ENCODE results near the gene RSPO3.

The RSPO3 gene

DNA sequence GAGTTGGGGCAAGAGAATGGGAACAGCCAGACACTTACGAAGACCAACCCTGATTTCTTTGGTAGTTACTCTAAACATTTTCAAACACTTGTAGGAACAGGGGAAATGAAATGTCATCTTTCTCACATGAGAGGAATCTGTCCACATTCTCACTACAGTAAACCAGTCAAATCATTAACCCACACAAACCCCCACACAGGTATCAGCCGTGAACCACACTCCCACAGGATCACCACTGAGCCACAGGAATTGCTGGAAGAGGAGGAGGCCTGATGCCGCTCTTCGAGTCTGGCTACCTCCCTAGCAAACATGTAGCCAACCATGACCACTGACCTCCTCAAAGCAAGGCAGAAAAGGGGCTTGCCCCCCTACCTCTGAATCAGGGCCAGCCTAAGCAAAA is 6.9 kb upstream of the RSPO3 start:
- no peaks in the 10 kb centered on the region for H3K27me3 ChIP-seq (ENCODE audit: insufficient read depth, low read depth)

GRCh38 chr6:127114214-127114760 is 4.2 kb upstream of the RSPO3 start:
- Histone ChIP-seq H3K9ac (no peak overlapping the region), H2AFZ (ENCODE audit: low read depth) (no peak overlapping the region), H3K4me2 (no peak overlapping the region), H3K36me3 (ENCODE audit: insufficient read depth) (no peaks in the 10 kb centered on the region), H4K20me1 (ENCODE audit: insufficient read depth) (no peaks in the 10 kb centered on the region), H3K4me1 (ENCODE audit: low read depth, poor library complexity, severe bottlenecking) (no peaks in the 10 kb centered on the region), H3K4me3 (IDR thresholded peaks at IDR 0.05; ENCODE audit: insufficient read depth, low read depth, low read length) (no peak overlapping the region), H3K27me3 (ENCODE audit: insufficient read depth, low read depth) (no peaks in the 10 kb centered on the region; the same call in 1 of the 2 replicates), H3K27ac (no peak overlapping the region), H3K79me2 (ENCODE audit: insufficient read depth, low read depth) (no peaks in the 10 kb centered on the region)
- no peak for TF ChIP-seq CTCF (conservative IDR thresholded peaks at IDR 0.05; ENCODE audit: low read depth, low read length)

More for the DNA sequence above, 6.9 kb upstream of the RSPO3 start:
- no peak overlapping the region for H3K9ac ChIP-seq
- H3K4me2 ChIP-seq, result no peak overlapping the region
- H3K4me1 ChIP-seq (ENCODE audit: low read depth, poor library complexity, severe bottlenecking), result no peaks in the 10 kb centered on the region
- no peak for TF ChIP-seq CTCF (conservative IDR thresholded peaks at IDR 0.05; ENCODE audit: low read depth, low read length)
- H3K79me2 ChIP-seq (ENCODE audit: insufficient read depth, low read depth), result no peaks in the 10 kb centered on the region
- H3K27ac ChIP-seq, result no peak overlapping the region
- no peaks in the 10 kb centered on the region for H4K20me1 ChIP-seq (ENCODE audit: insufficient read depth)
- no peak overlapping the region for H3K4me3 ChIP-seq (IDR thresholded peaks at IDR 0.05; ENCODE audit: insufficient read depth, low read depth, low read length)
- no peak overlapping the region for H2AFZ ChIP-seq (ENCODE audit: low read depth)
- no peaks in the 10 kb centered on the region for H3K36me3 ChIP-seq (ENCODE audit: insufficient read depth)

DNA sequence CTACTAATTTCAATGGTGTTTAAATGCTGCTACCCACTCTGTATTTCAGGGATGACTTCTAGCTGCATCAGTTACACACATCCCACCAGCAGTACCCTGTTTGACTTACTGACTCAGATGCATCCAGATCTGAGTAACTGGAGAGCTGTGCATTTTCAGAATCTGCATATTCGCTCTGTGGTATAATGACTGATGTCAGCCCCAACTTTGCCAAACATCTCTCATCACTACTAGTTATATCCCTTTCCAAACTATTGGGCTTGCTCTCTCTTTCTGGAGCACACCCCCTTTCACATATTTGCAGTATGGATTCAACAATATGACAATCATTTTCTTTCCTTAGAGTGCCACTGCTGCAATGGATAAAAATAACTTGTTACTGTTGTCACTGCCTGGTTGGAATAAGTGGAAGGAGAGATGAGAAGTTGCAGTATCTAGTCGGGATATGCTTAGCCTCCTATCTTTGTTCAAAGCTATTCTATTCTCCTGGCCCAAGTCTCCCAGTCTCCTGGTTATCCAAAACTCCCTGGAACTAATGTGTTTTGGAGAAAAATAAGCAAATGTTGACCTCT is 3.3 kb upstream of the RSPO3 start:
- Histone ChIP-seq H3K27me3 (ENCODE audit: insufficient read depth, low read depth) (peaks cover 9% of the 10 kb centered on the region; the same call in 1 of the 2 replicates), H3K4me2 (no peak overlapping the region), H3K4me3 (IDR thresholded peaks at IDR 0.05; ENCODE audit: insufficient read depth, low read depth, low read length) (no peak overlapping the region), H3K27ac (no peak overlapping the region), H3K4me1 (ENCODE audit: low read depth, poor library complexity, severe bottlenecking) (no peaks in the 10 kb centered on the region), H3K36me3 (ENCODE audit: insufficient read depth) (no peaks in the 10 kb centered on the region), H3K79me2 (ENCODE audit: insufficient read depth, low read depth) (no peaks in the 10 kb centered on the region), H4K20me1 (ENCODE audit: insufficient read depth) (no peaks in the 10 kb centered on the region), H3K9ac (no peak overlapping the region), H2AFZ (ENCODE audit: low read depth) (no peak overlapping the region)
- TF ChIP-seq CTCF (conservative IDR thresholded peaks at IDR 0.05; ENCODE audit: low read depth, low read length), result no peak

- Histone ChIP-seq H3K4me3 (IDR thresholded peaks at IDR 0.05; ENCODE audit: insufficient read depth, low read depth, low read length) (no peak overlapping the region), H2AFZ (ENCODE audit: low read depth) (no peak overlapping the region)
- no peak for TF ChIP-seq CTCF (conservative IDR thresholded peaks at IDR 0.05; ENCODE audit: low read depth, low read length)
Measured at GRCh38 chr6:127115746-127116145, 2.7 kb upstream of the RSPO3 start.

More at GRCh38 chr6:127115746-127116145, 2.7 kb upstream of the RSPO3 start:
- Histone ChIP-seq H3K36me3 (ENCODE audit: insufficient read depth) (no peaks in the 10 kb centered on the region), H3K9ac (no peak overlapping the region), H4K20me1 (ENCODE audit: insufficient read depth) (no peaks in the 10 kb centered on the region), H3K27ac (no peak overlapping the region), H3K27me3 (ENCODE audit: insufficient read depth, low read depth) (peaks cover 12% of the 10 kb centered on the region; the same call in 1 of the 2 replicates), H3K4me1 (ENCODE audit: low read depth, poor library complexity, severe bottlenecking) (no peaks in the 10 kb centered on the region), H3K79me2 (ENCODE audit: insufficient read depth, low read depth) (no peaks in the 10 kb centered on the region), H3K4me2 (no peak overlapping the region)
